ENCODE measurements around the gene PPP2R5C. TPM values are rescaled to one million over a fixed set of nuclear protein-coding genes. Genes with fewer than 3 reads are reported as not detected.

Gene PPP2R5C
- polyA plus RNA-seq, 1 donor from 2014 or later: 111 TPM

DNA sequence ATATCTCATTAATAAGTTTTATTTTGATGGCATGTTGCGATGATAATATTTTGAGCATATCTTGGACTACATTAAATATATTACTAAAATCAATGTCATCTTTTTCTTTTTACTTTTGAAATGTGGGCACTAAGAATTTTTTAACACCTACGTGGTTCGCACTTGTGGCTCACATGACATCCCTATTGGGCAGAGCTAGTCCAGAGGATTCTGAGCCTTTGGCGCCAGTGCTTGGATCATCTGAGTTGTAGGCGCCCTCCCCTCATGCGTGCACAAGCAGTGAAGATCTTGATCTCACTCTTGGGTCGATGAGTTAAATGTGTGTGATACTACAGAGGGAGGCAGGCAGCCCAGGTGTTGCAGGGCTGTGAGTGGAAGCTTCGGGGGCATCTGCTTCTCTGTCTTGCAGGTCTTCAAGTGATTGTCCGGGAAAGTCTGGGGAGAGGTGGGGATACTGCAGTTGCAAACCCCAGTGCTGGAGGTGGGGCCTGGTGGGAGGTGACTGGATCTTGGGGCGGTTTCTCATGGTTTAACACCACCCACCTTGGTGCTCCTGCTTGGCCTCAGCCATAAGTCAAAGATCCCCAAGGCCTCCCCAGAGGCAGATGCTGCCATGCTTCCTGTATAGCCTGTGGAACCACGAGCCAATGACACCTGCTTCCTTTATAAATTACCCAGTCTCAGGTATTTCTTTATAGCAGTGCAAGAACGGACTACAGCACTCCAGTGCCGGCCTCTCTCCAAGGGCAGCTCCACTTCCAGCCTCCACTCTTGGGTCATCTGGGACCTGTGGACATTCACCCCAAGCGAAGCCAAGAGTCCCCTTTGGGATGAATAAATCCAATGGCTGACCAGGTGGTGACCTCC, 46.1 kb upstream of the PPP2R5C start:
- no peak overlapping the region for H3K4me3 ChIP-seq (ENCODE audit: low read length)
- no peak overlapping the region for H2AFZ ChIP-seq (ENCODE audit: low read depth, low read length)
- TF ChIP-seq EP300 (conservative IDR thresholded peaks at IDR 0.05; ENCODE audit: poor library complexity, severe bottlenecking): no peak
- TF ChIP-seq POLR2AphosphoS5 (IDR thresholded peaks at IDR 0.05): no peak
- no peak for TF ChIP-seq MXI1 (conservative IDR thresholded peaks at IDR 0.05; ENCODE audit: poor library complexity, severe bottlenecking)
- TF ChIP-seq, protein P1, sequence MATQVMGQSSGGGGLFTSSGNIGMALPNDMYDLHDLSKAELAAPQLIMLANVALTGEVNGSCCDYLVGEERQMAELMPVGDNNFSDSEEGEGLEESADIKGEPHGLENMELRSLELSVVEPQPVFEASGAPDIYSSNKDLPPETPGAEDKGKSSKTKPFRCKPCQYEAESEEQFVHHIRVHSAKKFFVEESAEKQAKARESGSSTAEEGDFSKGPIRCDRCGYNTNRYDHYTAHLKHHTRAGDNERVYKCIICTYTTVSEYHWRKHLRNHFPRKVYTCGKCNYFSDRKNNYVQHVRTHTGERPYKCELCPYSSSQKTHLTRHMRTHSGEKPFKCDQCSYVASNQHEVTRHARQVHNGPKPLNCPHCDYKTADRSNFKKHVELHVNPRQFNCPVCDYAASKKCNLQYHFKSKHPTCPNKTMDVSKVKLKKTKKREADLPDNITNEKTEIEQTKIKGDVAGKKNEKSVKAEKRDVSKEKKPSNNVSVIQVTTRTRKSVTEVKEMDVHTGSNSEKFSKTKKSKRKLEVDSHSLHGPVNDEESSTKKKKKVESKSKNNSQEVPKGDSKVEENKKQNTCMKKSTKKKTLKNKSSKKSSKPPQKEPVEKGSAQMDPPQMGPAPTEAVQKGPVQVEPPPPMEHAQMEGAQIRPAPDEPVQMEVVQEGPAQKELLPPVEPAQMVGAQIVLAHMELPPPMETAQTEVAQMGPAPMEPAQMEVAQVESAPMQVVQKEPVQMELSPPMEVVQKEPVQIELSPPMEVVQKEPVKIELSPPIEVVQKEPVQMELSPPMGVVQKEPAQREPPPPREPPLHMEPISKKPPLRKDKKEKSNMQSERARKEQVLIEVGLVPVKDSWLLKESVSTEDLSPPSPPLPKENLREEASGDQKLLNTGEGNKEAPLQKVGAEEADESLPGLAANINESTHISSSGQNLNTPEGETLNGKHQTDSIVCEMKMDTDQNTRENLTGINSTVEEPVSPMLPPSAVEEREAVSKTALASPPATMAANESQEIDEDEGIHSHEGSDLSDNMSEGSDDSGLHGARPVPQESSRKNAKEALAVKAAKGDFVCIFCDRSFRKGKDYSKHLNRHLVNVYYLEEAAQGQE (IDR thresholded peaks at IDR 0.05; ENCODE audit: borderline replicate concordance): no peak
- TF ChIP-seq, protein P2, sequence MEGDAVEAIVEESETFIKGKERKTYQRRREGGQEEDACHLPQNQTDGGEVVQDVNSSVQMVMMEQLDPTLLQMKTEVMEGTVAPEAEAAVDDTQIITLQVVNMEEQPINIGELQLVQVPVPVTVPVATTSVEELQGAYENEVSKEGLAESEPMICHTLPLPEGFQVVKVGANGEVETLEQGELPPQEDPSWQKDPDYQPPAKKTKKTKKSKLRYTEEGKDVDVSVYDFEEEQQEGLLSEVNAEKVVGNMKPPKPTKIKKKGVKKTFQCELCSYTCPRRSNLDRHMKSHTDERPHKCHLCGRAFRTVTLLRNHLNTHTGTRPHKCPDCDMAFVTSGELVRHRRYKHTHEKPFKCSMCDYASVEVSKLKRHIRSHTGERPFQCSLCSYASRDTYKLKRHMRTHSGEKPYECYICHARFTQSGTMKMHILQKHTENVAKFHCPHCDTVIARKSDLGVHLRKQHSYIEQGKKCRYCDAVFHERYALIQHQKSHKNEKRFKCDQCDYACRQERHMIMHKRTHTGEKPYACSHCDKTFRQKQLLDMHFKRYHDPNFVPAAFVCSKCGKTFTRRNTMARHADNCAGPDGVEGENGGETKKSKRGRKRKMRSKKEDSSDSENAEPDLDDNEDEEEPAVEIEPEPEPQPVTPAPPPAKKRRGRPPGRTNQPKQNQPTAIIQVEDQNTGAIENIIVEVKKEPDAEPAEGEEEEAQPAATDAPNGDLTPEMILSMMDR (IDR thresholded peaks at IDR 0.05; ENCODE audit: poor library complexity, severe bottlenecking): no peak
- TF ChIP-seq TAF1 (IDR thresholded peaks at IDR 0.05; ENCODE audit: low read depth): no peak
- no peak for TF ChIP-seq RAD21 (conservative IDR thresholded peaks at IDR 0.05)
- TF ChIP-seq EZH2 (IDR thresholded peaks at IDR 0.05; ENCODE audit: borderline replicate concordance, insufficient read depth, low read length, poor library complexity, severe bottlenecking): no peak
- no peak for TF ChIP-seq SMC3 (conservative IDR thresholded peaks at IDR 0.05; ENCODE audit: poor library complexity)
- no peaks in the 10 kb centered on the region for H3K27me3 ChIP-seq (ENCODE audit: insufficient read depth, low read depth, low read length)
- H3K36me3 ChIP-seq (ENCODE audit: insufficient read depth, low read length): no peaks in the 10 kb centered on the region
- H3K9me2 ChIP-seq (ENCODE audit: insufficient read depth, low read length): no peaks in the 10 kb centered on the region
- no peak overlapping the region for H3K4me2 ChIP-seq (ENCODE audit: low read length)
- no peaks in the 10 kb centered on the region for H3K9me3 ChIP-seq (ENCODE audit: low read length)
- no peak overlapping the region for H3K27ac ChIP-seq (ENCODE audit: low read length)
- H3F3A ChIP-seq (ENCODE audit: insufficient read depth, low read length, poor library complexity, severe bottlenecking): no peaks in the 10 kb centered on the region
- no peaks in the 10 kb centered on the region for H4K20me1 ChIP-seq (ENCODE audit: insufficient read depth)
- H3K79me2 ChIP-seq (replicated peaks; ENCODE audit: insufficient read depth, low read length): no peaks in the 10 kb centered on the region
- no peak overlapping the region for H3K9ac ChIP-seq (ENCODE audit: low read length)

DNA sequence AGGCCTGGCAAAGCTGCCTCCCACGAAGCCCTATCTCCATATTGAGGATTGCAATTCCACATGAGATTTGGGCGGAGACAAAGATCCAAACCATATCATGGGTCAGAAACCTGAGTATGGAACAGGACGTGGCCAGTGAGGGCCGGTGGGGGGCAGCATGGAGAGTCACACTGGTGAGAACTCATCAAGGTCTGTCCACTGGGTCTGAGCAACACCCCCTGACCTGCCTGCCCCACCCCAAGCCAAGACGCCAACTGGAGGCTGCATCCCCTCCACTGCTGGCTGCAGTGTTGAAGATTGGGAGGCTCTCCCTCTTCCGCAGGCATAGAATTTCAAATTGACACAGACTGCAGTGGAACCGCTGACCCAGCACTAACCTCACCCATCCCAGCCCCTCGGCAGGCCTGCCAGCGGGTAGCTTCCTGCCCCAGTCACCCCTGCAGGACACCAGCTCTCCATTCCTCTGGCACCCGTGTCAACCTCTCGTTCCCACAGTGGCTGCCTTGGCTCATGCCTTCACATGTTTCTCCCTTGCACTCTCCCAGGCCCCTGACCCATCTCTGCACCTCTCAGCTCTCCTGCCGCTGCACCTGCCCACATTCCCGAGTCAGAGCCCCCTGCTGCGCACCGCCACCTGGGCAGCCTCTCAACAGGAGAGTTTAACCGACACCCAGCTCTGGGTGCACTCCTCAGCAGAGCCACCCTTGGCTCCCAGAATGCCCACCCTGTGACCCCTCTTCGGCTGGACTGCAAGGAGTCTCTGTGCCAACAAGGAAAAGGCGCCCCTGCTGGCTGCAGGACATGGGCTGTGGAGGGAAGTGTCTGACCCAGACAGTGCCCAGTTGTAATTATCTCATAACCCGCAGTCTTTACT, 45.2 kb upstream of the PPP2R5C start:
- Histone ChIP-seq H3K27ac (ENCODE audit: low read length) (no peak overlapping the region), H4K20me1 (ENCODE audit: insufficient read depth) (no peaks in the 10 kb centered on the region), H3K4me2 (ENCODE audit: low read length) (no peak overlapping the region), H2AFZ (ENCODE audit: low read depth, low read length) (no peak overlapping the region), H3K4me3 (ENCODE audit: low read length) (no peak overlapping the region), H3K36me3 (ENCODE audit: insufficient read depth, low read length) (no peaks in the 10 kb centered on the region), H3F3A (ENCODE audit: insufficient read depth, low read length, poor library complexity, severe bottlenecking) (no peaks in the 10 kb centered on the region), H3K9ac (ENCODE audit: low read length) (no peak overlapping the region), H3K27me3 (ENCODE audit: insufficient read depth, low read depth, low read length) (no peaks in the 10 kb centered on the region), H3K79me2 (replicated peaks; ENCODE audit: insufficient read depth, low read length) (no peaks in the 10 kb centered on the region), H3K9me2 (ENCODE audit: insufficient read depth, low read length) (no peaks in the 10 kb centered on the region), H3K9me3 (ENCODE audit: low read length) (no peaks in the 10 kb centered on the region)
- TF ChIP-seq RAD21 (conservative IDR thresholded peaks at IDR 0.05): no peak
- TF ChIP-seq MXI1 (conservative IDR thresholded peaks at IDR 0.05; ENCODE audit: poor library complexity, severe bottlenecking): no peak
- TF ChIP-seq, protein P2 (IDR thresholded peaks at IDR 0.05; ENCODE audit: poor library complexity, severe bottlenecking): no peak
- TF ChIP-seq EP300 (conservative IDR thresholded peaks at IDR 0.05; ENCODE audit: poor library complexity, severe bottlenecking): no peak
- no peak for TF ChIP-seq TAF1 (IDR thresholded peaks at IDR 0.05; ENCODE audit: low read depth)
- TF ChIP-seq EZH2 (IDR thresholded peaks at IDR 0.05; ENCODE audit: borderline replicate concordance, insufficient read depth, low read length, poor library complexity, severe bottlenecking): no peak
- TF ChIP-seq SMC3 (conservative IDR thresholded peaks at IDR 0.05; ENCODE audit: poor library complexity): no peak
- TF ChIP-seq POLR2AphosphoS5 (IDR thresholded peaks at IDR 0.05): no peak
- TF ChIP-seq, protein P1 (IDR thresholded peaks at IDR 0.05; ENCODE audit: borderline replicate concordance): no peak
